Stimulated activated CD4-positive, alpha-beta T cell treated with anti-CD3 and anti-CD28 coated beads, TNF-alpha, amount 100 ng/mL, for 1 hour (primary cell): Measurements from ENCODE around the gene SCFD2.
"Not testable (repeated sequence)": the region's sequence is repeated elsewhere in the genome, so short reads cannot be mapped to it uniquely, and the experiment has no call there.

Source experiments
- DNase-seq, 3 donors: peaks; one replicate each; pipeline ENCODE4 v3.0.0-alpha.2; 2020; ENCODE audit warnings: low read depth in 3 of 3, low spot score in 1 of 3

The SCFD2 gene

GRCh38 chr4:53346392-53346791 is 19.5 kb downstream of the SCFD2 start:
- DNase-seq = not testable (repeated sequence)

- DNase-seq = not testable (repeated sequence)
Measured at GRCh38 chr4:53340145-53340544, 25.7 kb downstream of the SCFD2 start.

- not testable (repeated sequence) for DNase-seq
Measured at GRCh38 chr4:53334916-53335315, 30.9 kb downstream of the SCFD2 start.

- DNase-seq = no peak
Measured at GRCh38 chr4:53326535-53326934, 39.3 kb downstream of the SCFD2 start.

GRCh38 chr4:53322696-53323095 is 43.2 kb downstream of the SCFD2 start:
- DNase-seq = no peak

- no peak for DNase-seq
Measured at GRCh38 chr4:53321984-53322289, 43.9 kb downstream of the SCFD2 start.

DNA sequence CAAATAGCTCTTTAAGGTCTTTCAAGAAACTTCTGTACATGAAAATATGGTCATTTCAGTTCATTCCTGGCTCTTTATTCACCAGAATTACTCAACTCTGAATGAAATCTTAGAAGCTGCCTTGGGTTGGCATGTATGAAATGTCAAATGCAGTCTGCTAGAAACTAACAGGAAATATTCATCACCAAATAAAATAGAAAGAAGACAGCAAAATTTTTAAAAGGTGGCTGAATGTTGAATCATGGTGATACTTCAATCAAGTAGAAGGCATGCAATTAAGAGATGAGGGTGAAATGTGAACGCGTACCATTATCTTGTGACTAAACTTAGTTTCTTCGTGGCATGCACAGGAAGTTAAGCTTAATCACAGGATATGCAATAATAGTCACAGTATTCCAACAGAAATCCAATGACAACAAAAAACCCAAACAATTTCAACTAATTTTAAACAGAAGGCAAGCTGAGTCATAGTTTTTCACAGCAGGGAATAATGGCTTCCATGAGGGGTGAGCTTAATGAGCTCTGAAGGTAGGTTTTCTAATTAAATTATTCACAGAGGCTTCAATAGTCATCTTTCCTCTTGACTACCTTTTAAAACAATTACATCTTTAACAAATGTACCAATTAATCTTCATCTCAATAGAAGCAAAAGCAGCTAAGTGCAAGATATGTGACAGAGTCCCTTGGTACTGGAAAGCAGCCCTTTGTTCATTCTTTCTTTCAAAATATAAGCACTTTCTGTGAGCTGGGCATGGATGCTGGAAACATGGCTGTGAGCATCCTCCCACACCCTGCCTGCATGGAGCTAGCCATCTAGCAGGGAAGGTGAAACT is 44.5 kb downstream of the SCFD2 start:
- no peak for DNase-seq

DNA sequence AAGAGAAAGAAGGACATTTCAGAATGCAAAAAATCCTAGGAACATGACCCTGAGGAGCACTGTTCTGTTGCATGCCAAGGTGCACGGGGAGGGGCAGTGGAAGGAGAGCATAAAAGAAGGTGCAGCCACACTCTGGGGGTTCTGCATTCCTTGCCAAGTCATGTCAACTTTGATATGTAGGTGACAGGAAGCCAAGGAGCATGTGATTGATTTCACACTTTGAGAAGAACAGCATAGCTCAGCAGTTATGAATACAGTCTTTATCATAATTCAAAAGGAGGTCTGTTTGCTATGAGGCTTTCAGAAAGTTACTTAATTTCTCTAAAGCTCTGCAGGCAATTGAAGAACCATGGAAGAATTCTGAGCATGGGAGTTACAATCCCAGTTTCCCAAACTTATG is 50.6 kb downstream of the SCFD2 start:
- no peak for DNase-seq

GRCh38 chr4:53314252-53314651 is 51.6 kb downstream of the SCFD2 start:
- no peak for DNase-seq

DNA sequence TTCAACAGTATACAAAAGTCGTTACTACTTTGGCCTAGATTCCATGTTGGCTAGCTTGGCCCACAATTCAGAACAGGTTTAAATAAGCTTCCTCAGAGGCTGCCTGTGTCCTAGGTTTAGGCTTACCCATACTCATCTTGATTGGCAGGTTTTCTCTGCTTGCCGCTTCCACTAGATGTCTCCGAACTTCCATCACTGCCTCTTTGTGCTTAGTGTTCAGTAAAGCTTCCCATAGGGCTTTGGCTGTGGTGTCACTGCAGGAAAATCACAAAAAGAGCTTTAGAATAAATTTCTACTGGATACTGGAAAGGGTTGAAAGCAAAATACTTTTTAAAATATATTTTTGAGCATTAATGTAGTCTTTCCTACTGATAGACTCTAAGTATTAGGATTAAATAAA is 52.4 kb downstream of the SCFD2 start:
- no peak for DNase-seq

DNA sequence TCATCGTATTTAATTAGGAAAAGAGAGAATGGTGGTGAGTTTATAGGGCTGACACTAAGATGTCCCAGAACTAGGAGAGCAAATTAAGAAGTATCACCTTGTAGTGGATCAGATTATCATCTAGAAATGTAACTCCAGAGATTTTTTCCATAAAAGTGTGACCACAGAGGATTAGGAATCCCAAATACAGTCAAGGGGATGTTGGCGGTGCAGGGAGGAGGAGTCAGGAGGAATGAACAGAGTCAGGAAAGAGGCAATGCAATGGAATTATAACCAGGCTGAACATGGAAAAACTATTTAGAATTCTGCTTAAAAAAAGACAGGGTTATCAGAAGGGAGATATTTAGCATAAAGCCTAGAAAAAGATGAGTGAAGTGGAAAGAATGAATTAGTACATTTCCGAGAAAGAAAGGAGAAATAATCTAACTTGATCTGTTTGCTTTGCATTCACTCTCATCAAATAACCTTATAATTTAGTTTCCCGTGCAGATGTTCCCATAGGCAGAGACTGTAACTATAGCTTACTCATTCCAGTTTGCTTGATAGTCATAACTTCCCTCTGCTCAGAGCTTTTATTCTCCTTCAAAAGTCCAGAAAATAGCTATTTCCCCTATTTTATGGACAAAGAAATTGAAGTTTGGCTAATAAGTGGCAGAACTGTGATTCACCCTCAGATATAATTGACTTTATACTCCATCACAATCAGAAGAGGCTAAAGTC is 56.4 kb downstream of the SCFD2 start:
- no peak for DNase-seq

- DNase-seq = no peak
Measured at GRCh38 chr4:53307819-53308780, 57.8 kb downstream of the SCFD2 start.

GRCh38 chr4:53307210-53307609 is 58.7 kb downstream of the SCFD2 start:
- DNase-seq = no peak

DNA sequence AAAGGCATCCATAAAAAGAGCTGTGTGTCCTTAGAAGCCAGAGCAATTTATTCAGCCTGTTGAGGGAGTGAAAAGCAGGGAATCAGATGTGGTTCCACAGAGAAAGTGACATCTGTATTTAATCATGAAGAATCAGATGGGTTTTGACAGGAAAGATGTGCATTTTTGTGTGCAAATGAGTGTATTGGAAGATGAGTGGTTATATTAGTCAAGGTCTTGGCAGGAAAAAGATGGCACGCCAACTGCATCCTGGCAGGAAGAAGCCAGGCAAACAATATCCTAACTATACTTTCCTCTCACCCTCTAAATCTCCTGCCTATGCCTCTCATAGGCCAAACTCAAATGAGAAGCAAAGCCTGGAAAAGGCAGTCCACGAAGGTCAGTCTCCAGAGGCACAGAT is 59.1 kb downstream of the SCFD2 start:
- DNase-seq = no peak

GRCh38 chr4:53292209-53292608 is 73.7 kb downstream of the SCFD2 start:
- not testable (repeated sequence) for DNase-seq

- no peak for DNase-seq
Measured at GRCh38 chr4:53281438-53281837, 84.4 kb downstream of the SCFD2 start.

DNA sequence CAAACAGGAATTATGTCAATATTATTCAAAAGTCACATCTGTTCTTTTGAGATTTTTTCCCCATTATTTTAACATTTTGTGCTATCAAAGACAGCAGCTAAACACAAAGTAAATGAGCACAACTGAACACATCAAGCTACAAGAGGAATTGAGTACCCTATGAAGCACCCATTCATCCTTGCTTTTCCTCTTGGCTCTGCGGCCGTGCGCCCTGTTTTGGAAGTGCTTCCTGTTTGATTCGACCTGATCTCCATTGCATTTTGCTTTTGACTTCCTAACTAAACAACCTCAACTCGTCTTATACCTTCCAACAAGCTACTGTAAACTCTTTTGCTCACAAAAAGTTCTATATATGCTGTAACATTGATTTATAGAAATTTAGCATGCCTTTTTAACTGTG is 85.0 kb downstream of the SCFD2 start:
- no peak for DNase-seq

GRCh38 chr4:53274609-53275268 is 91.1 kb downstream of the SCFD2 start:
- DNase-seq = no peak

DNA sequence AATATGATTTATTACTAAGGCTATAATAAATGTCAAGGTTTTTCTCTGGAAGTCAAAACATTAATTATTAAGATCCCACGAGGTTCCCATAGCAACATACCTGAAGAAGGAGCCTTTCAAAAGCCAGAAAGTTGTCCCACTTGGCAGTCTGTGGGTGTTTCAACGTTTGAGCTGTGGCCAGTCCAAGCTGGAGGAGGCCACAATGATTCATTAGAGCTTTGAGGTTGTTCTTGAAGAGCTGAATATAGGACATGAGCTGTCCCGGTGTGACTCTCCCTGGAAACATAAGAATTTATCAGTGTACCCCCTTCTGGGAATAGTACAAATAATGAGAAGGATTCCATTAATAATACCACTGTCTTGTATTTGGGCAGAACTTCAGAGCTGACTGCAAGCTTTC is 92.1 kb downstream of the SCFD2 start:
- no peak for DNase-seq

- no peak for DNase-seq
Measured at GRCh38 chr4:53267026-53267425, 98.8 kb downstream of the SCFD2 start.

GRCh38 chr4:53255986-53256385 is 109.9 kb downstream of the SCFD2 start:
- DNase-seq = not testable (repeated sequence)
